ENCODE results near the gene SKI. TPM values are rescaled to one million over a fixed set of nuclear protein-coding genes. Genes with fewer than 3 reads are reported as not detected.

Gene SKI
- total RNA-seq, 2 experiments from 2014 or later = 29.9 to 30.2 TPM

DNA sequence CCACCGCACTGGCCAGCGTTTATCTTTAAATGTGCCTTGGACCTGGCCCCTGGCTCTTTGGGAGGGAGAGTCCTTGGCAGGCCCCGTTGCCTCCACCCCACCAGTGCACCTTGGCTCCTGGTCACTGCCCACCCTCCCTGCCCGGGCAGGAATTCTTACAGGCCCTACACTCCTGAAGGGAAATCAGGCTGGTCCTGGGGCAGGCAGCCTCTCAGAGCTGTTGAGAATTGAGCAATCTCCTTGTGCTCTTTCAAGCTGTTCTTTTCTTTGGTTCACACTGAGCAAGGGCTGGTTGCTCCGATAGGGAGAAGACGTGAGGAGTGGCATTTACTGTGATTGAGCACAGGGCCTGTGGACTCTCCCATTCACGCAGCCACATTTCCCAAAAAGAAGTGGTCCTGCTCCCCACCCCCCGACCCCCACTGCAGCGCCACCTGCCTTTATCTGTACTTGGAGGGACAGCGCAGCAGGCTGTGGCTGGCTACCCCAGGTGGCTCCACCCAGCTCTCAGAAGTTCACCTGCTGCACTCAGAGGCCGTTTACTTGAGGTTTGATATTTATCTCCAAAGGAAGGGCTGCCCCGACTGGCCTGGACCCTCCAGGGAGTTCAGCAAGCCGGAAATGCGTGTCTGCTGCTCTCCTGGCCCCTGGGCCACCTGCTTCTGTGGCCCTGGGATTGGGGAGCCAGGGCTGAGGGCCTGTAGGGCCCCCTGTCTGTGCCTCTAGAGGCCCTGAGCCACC is 47.8 kb downstream of the SKI start:
- POLR2A ChIA-PET = no interaction called here
- CTCF ChIA-PET = no interaction called here

DNA sequence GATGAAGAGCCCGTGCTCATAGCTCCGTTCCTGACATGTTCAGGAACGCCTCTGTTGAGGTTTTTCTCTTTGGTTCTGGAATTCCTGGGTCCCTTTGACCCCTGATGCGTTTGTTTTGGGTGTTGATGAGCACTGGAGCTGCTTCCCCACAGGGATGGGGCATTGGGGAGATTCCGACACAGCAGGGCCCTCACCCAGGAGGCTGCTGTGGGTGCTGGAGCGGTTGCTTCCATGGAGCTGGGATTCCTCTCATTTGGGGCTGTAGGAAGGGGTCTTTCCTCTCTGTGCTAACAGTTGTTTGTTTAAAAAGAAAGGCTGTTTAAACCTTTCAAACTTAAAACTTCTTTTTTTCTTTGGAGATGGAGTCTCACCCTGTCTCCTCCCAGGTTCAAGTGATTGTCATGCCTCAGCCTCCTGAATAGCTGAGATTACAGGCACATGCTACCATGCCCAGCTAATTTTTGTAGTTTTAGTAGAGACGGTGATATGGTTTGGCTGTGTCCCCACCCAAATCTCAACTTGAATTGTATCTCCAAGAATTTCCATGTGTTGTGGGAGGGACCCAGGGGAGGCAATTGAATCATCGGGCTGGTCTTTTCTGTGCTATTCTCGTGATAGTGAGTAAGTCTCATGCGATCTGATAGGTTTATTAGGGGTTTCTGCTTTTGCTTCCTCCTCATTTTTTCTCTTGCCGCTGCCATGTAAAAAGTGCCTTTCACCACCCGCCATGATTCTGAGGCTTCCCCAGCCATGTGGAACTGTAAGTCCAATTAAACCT is 48.9 kb downstream of the SKI start:
- POLR2A ChIA-PET = no interaction called here
- CTCF ChIA-PET = no interaction called here

DNA sequence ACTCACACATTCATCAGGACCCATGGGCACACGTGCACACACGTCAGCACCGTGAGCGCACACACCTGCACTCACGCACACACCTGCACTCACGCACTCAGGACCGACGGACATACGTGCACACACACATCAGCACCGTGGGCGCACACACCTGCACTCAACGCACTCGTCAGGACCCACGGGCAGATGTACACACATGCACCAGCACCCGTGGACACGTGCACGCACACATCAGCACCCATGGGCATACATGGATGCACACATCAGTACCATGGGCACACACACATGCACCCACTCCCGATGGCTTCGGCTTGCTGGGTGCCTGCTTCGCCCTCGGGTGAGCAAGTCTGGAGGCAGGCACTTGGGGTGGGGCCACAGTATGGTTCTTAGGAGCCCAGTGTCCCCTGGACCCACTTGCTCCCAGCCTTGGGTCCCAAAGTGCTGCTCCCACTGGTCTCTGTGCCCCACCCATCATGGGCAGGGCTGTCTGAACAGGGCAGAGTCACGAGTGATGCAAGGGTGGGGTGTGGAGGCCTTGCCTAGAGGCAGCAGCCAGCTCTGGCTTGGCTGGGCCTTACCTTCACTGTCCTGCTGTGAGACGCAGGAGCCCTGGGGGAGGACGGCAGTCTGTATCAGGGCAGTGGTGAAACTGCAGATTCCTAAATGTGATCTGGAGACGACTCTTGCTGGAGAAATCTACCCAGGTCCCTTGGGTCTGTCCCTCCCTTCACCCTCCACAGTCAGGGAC is 49.8 kb downstream of the SKI start:
- CTCF ChIA-PET = interaction anchor here (1.3 kb wide), 1 partner anchor 37 kb away, joined by 3 read pairs; no protein-coding TSS in a partner anchor
- POLR2A ChIA-PET = no interaction called here

DNA sequence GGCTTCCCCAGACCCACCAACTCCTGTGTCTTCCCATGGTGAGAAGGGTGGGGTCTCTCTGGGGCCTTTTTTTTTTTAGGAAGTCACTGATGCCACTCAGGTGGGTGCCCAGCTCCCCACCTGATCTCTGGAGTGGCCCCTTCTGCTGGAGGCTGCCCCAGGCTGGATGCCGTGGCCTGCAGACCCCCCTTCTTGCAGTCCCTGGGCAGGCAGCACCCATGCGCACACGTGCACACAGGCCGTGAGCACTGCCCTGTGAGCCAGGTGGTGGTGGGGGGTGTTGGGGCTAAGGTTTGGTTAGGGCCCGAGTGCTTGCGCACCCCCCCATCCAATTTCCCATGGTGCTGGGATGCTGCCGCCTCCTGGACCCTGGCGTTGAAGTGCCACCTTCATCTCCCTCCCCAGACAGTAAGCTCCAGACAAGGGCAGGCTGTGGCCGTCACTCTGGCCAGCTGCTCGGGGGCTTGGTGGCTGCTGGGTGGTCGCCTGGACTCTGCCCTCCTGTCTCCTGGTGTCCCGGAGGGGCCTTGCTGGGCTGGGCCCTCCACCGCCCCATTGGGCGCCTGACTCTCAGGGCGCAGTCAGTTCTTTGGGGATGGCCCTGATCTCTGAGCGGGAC is 50.6 kb downstream of the SKI start:
- ChIA-PET POLR2A (no interaction called here), CTCF (interaction anchor here (1.3 kb wide), 1 partner anchor 37 kb away, joined by 3 read pairs; no protein-coding TSS in a partner anchor)

DNA sequence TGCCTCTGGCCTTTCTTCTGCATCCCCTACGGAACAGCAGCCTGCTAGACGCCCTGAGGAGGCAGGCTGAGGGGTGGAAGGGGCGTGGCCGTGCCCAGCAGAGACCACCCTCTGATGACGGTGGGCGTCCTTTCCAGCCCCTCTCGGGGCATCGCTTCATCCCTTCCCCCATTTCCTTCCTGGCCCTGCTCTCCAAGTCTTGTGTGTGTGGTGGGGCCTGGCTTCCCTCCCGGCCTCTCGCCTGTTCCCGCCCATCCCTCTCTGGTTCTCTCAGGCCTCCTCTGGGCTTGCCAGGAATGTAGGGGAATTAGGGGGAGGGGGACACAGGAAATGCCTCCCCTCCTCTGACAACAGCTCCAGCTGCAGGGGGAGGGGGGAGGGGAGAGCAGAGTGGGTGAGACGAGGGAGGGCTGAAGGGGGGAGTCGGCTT is 51.1 kb downstream of the SKI start:
- CTCF ChIA-PET = interaction anchor here (1.3 kb wide), 1 partner anchor 36 kb away, joined by 3 read pairs; no protein-coding TSS in a partner anchor

DNA sequence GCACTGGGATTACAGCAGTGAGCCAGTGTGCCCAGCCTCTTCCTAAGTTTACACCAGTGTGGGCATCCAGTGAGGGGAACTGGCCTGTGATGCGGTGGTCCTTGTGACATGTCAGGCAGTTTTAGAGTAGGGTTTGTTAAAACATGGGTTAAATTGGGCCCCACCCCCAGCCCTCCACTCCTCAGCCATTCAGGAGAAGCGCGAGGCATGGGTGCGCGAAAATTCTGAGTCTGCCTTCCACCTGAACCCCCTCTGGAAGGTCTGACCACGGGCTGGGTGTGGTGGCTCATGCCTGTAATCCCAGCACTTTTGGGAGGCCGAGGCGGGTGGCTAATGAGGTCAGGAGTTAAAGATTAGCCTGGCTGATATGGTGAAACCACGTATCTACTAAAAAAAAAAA is 51.7 kb downstream of the SKI start:
- ChIA-PET CTCF (no interaction called here), POLR2A (no interaction called here)

More for the DNA sequence above, 51.1 kb downstream of the SKI start:
- POLR2A ChIA-PET = no interaction called here

DNA sequence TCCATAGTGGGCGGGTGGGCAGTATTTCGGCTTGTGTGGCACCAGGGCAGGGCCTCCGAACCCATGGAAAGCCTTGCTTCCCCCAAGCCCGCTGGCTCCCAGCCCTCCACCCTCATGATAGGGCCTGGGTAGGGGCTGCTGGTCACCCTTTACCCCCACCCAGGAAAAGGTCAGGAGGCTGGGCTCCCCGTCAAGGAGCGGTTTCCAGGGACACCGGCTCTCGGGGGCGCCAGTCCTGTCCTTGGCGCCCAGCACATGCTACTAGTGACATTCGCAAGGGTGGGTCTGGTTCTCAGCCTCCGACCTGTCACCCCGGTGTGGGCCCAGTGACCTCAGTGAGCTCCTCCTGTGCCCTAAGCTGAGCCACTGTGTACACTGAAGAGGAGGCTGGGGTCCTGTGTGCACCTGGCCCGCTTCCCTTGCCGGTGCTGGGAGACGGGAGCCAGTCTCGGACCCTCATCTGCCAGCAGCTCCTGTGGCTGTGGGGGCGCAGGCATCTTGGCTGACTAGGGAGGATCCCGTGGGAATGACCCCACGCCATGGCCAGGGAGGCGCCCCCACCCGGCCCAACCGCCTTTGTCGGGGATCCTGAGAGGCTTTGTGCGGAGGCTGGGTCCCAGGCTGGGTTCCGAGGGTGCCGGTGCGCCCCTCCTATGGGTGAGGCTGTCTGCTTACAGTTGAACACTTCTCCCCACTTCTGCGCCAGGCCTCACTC is 54.6 kb downstream of the SKI start:
- ChIA-PET POLR2A (no interaction called here), CTCF (interaction anchor here (0.5 kb wide), 1 partner anchor 297 kb away, joined by 4 read pairs; no protein-coding TSS in a partner anchor)

DNA sequence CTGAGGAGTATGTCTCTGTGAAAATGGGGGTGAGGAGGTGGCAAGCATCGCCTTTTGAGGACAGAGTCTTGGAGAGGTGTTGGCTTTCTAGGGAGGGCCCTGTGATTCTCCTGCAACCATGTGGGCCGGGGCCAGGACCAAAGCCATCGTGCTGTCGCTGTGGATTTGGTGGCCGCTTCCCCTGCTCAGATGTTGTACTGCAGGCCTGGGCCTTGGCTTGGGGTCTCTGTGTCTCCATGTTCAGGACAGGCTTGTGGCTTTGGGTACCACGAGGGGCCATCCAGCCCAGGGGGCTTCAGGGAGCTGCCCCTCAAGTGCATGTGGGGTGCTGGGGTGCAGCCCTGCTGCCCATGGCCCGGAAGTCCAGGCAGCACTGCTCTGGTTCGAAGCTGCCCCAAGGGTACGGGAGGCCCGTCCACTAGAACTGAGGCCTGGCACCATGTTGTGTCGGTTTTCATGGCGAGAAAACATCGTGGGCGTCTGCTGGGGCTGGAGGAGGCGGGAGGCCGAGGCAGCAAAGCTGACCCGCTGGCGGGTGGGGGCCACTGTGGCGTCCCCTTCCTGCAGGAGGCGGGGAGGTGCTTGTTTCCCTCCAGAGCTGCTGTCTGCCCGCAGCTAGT is 55.4 kb downstream of the SKI start:
- ChIA-PET CTCF (no interaction called here), POLR2A (no interaction called here)

DNA sequence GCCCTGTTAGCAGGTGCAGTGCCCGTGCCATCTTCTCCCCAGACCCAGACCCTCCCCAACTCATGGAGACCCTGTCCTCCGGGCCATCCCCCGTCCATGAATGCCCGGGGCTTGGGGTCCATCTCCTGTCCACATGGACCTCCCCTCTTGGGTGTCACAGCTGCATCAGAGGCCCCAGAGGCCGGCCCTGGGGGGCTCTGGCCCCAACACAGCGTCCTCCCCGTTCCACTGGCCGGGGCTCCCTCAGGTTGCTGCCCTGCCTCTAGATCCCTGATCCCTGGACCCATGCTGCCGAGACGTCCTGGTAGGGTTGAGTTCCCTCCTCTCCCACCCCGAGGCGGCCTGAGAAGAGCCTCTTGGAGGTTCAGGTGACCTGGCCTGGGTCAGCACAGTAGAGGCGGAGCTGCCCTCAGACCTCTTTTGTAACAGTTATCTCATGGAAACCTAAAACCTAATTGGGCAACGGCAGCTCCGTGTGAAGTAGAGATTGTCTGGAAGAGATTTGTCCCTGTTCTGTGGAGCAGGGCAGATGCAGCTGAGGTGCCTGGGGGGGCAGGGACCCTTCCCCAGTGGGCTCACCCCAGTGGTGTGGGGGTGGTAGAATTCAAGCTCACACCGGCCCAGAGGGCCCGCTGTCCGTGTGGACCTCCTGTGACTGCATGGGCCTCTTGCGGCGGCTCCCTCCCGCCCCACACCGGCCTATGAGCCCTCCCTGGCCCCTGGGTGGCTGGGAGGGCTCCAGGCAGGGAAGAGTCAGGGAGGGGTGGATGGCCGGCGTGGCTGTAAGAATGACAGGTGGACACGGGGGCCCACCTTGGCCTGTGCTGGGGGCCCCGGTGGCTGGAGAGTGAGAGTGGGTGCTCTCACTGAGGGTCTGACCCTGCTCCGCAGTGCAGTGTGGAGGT is 56.1 kb downstream of the SKI start:
- POLR2A ChIA-PET = no interaction called here
- CTCF ChIA-PET = no interaction called here

DNA sequence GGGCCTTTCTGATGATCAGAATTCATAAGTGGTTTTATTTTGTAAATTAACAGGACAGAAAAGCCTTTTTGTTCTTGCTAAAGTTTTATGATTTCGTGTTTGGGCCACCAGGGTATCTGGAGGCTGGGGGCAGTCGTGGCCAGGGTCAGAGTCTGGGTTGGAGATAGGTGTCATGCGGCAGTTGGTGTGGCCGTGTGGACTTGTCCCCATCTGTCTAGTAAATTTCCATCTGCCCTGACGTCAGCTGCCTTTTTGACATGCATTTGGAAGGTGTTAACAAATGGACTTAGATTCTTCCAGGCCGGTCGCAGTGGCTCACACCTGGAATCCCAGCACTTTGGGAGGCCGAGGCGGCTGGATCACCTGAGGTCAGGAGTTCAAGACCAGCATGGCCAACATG is 56.8 kb downstream of the SKI start:
- POLR2A ChIA-PET = no interaction called here
- CTCF ChIA-PET = interaction anchor here (0.7 kb wide), 1 partner anchor 241 kb away, joined by 4 read pairs; no protein-coding TSS in a partner anchor

DNA sequence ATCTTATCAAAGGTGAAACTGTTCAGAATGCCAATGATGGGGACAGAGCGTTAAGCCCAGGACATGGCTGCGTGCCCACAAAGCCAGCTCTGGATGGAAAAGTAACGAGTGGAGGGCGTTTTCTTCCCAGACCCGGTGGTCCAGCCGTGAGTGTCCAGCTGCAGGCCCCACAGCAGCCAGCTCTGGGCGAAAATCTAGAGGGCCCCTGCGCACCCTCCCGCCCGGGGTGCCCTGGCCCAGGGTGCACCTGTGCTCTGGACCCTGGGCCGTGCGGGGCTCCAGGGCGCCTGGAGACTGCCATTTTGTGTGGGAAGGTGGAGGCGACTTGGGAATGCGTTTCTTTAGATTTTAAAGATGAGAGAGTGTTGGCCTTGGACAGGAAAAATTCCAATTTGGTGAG is 58.8 kb downstream of the SKI start:
- ChIA-PET CTCF (no interaction called here), POLR2A (no interaction called here)

DNA sequence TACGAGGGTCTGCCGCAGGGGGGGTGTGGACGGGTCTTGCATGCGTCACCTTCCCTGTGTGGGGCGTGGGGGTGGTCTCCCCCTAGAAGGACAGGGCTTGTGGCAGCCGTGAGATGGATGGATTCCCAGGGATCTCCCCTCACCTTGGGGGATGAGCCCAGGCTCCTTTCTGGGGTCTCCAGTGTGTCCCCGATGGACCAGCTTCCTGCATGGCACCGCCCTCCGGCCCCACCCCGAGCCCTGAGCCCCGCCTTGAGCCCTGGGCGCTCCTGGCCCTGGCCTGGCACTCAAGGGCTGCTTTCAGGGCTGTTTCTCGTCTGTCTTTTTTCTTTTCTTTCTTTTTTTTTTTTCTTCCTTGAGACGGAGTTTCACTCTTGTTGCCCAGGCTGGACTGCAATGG is 59.5 kb downstream of the SKI start:
- CTCF ChIA-PET = interaction anchor here (0.8 kb wide), 1 partner anchor 29 kb away, joined by 3 read pairs; no protein-coding TSS in a partner anchor
- POLR2A ChIA-PET = no interaction called here

DNA sequence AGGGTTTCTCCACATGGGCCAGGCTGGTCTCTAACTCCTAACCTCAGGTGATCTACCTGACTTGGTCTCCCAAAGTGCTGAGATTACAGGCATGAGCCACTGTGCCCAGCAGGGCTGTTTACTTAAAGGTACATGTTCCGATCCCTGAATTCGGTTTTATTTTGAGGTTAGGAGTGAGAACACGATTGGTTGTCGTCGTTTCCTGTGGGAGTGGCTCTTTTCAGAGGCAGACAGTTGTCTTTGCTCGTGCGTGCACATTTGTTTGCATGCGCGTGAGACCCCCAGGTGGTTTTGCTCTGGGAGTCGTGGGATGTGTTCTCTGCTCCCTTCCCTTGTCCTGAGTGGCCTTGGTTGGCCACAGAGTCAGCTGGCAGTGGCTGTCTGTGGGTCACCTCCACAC is 60.2 kb downstream of the SKI start:
- CTCF ChIA-PET = interaction anchor here (0.8 kb wide), 1 partner anchor 28 kb away, joined by 3 read pairs; no protein-coding TSS in a partner anchor
- POLR2A ChIA-PET = no interaction called here

DNA sequence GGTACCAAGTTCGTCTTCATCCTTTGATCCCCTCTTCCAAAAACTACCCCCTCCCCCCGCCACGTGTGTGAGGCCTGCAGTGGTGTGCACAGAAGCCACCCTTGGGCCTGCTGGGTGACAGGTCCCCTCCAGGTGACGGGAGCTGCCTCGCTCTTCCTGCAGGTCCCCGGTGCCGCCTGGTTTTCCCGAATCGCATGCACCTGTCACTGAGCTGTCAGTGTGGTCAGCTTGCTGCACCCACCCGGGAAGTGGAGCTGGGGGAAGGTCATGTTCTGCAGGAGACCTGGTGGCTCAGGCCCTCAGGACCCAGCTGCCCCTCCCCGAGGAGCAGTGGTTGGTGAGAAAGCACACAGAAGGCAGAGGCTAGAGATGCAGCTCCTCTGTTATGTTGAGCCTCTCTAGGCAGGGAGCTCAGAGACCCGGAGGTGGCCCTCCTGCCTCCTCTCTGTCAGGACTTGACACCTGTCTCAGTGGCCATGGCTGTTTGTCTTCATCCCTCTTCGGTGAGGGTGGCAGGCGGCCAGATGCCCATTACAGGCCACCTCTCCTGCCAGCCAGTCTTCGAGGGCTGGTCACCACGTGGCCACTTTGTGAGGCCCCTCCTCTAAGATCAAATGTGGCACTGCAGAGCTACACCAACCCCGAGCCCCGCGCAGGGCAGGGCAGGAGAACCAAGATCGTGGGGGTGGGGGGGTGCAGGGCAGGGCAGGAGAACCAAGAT is 60.9 kb downstream of the SKI start:
- POLR2A ChIA-PET = interaction anchor here (3.9 kb wide), 1 partner anchor 12 kb away, joined by 23 read pairs; no protein-coding TSS in a partner anchor
- CTCF ChIA-PET = no interaction called here

DNA sequence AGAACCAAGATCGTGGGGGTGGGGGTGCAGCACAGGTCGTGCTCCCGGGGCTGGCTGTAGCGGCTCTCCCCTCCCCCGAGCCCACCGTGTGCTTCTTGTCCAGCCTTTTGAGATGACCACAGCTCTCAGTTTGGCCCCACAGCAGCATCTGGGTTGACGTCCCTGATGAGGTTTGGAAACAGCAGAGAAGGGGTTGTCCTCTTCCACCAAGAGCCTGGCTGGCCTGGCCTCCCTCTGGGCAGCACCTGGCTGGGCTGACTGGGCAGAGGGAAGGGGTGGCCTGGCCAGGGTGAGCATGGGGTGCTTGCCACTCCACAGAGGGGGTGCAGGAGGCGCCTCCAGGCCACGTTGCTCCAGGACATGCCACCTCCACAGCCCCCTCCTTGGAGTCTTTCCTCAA is 61.5 kb downstream of the SKI start:
- POLR2A ChIA-PET = interaction anchor here (0.8 to 3.9 kb wide), 3 partner anchors 11 to 94 kb away, joined by 3 to 23 read pairs (median 3); partner anchors contain the start of gene FAAP20

DNA sequence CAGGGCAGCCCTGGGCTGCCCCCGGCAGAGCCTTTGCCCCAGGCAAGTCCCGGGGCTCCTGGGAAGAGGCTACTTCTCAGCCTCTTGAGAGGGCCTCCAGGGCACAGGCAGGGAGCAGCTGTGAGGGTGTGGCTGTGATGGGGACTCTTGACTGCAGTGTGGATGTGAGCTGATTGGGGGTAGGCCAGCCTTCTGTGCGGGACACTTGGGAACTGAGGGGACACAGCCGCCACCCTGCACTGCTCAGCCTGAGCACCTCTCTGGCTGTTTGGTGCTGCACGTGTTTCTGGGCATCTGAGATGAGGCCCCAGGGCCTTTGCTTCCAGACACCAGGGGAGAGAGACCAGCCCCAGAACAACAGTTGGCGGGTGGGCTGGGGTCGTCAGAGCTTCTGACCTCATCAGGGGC is 62.1 kb downstream of the SKI start:
- POLR2A ChIA-PET = interaction anchor here (0.7 to 3.9 kb wide), 5 partner anchors 10 to 95 kb away, joined by 3 to 23 read pairs (median 3); partner anchors contain the start of gene FAAP20

More for the DNA sequence above, 61.5 kb downstream of the SKI start:
- CTCF ChIA-PET = interaction anchor here (1.2 kb wide), 1 partner anchor 60 kb away, joined by 3 read pairs; no protein-coding TSS in a partner anchor

More for the DNA sequence above, 62.1 kb downstream of the SKI start:
- CTCF ChIA-PET = interaction anchor here (0.8 to 2.3 kb wide), 7 partner anchors 11 to 95 kb away, joined by 3 to 9 read pairs (median 7); partner anchors contain the start of gene FAAP20

Data from activated CD8-positive, alpha-beta memory T cell treated with anti-CD3 and anti-CD28 coated beads for 36 hours (primary cell).